ENCODE results near the gene ADGRF3.
"Not testable (repeated sequence)": the region's sequence is repeated elsewhere in the genome, so short reads cannot be mapped to it uniquely, and the experiment has no call there.

ADGRF3 gene

DNA sequence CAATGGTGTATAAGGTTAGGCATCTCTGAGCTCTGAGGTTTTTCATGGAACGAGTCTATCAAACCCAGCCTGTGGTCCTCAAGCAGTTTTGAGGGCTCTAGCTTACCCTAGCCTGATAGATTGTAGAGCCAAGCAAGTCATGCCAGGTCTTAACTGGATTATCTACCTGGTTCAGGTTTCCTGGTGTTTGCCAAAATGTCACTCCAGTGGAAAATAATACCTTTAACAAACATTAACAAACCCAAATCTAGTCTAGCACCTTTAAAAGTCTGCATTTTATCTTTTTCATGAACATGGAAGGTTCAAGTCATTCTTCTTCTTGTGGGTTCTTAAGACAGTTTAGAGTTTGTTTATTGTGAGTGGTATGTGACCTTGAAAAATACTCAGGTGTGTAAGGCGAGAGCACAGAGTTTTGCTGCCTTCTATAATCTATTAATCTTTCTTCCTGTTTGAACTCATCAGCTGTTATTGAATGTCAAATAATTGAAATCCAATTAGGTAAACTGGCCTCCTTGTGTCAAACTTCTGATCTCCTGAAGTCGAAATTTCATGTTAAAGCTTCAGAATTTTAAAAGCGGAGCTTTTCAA lies 13.4 kb upstream of the ADGRF3 start:
- no peak for TF ChIP-seq SUZ12 (IDR thresholded peaks at IDR 0.05; ENCODE audit: extremely low read depth, insufficient read depth, insufficient read length)
- TF ChIP-seq YY1 (IDR thresholded peaks at IDR 0.05; ENCODE audit: insufficient read depth, insufficient read length), result no peak
- no peak for TF ChIP-seq ZNF274 (IDR thresholded peaks at IDR 0.05; ENCODE audit: low read depth, low read length)
- H3K9me3 ChIP-seq (ENCODE audit: insufficient read depth, low read length), result no peaks in the 10 kb centered on the region
- no peaks in the 10 kb centered on the region for H3K4me1 ChIP-seq (ENCODE audit: insufficient read depth, insufficient read length)
- DNase-seq (ENCODE audit: low read depth, low spot score), result no peak
- peaks cover 12% of the 10 kb centered on the region for H3K36me3 ChIP-seq (ENCODE audit: insufficient read depth, insufficient read length, low read length)
- H3K27me3 ChIP-seq (ENCODE audit: insufficient read depth, insufficient read length), result no peaks in the 10 kb centered on the region
- H3K9ac ChIP-seq (ENCODE audit: insufficient read length, low read depth), result no peak overlapping the region
- H3K4me3 ChIP-seq (ENCODE audit: insufficient read length, low read depth), result no peak overlapping the region

DNA sequence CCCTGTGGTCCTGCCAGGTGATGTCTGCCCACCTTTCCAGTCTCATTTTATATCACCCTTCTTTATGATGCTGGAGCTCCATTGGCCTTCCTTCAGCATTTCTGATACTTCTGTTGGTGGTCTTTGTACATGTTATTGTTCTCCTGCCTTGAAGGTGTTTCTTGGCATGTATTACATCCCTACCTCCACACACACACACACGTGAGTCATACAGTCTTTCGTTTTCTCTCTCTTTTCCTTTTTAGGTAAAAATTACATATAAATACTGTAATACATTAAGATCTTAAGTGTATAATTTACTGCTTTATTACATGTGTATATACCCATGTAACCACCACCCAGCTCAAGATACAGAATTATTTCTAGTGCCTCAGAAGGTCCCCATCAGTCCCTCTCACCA lies 10.2 kb upstream of the ADGRF3 start:
- Histone ChIP-seq H3K27me3 (ENCODE audit: insufficient read depth, insufficient read length) (no peaks in the 10 kb centered on the region), H3K4me3 (ENCODE audit: insufficient read length, low read depth) (no peak overlapping the region), H3K4me1 (ENCODE audit: insufficient read depth, insufficient read length) (no peaks in the 10 kb centered on the region), H3K9ac (ENCODE audit: insufficient read length, low read depth) (no peak overlapping the region), H3K9me3 (ENCODE audit: insufficient read depth, low read length) (no peaks in the 10 kb centered on the region), H3K36me3 (ENCODE audit: insufficient read depth, insufficient read length, low read length) (peaks cover 12% of the 10 kb centered on the region)
- no peak for DNase-seq (ENCODE audit: low read depth, low spot score)
- no peak for TF ChIP-seq YY1 (IDR thresholded peaks at IDR 0.05; ENCODE audit: insufficient read depth, insufficient read length)
- TF ChIP-seq SUZ12 (IDR thresholded peaks at IDR 0.05; ENCODE audit: extremely low read depth, insufficient read depth, insufficient read length), result no peak
- no peak for TF ChIP-seq ZNF274 (IDR thresholded peaks at IDR 0.05; ENCODE audit: low read depth, low read length)

DNA sequence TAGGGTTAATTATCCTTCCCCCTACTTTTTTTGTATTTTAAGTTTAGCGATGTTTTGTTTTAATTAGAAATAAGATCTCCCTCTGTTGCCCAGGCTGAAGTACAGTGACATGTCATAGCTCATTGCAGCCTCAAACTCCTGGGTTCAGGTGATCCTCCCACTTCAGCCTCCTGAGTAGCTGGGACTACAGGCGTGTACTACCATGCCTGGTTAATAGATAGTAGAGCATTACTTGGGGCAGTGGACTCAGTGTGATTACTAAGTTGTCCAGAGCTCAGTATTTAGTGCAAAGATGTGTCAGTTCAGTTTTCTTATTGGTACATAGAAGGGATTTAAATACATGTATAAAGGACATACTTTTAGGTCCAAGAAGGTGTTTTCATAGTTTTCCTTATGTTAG lies 9.5 kb upstream of the ADGRF3 start:
- no peak overlapping the region for H3K9ac ChIP-seq (ENCODE audit: insufficient read length, low read depth)
- no peaks in the 10 kb centered on the region for H3K27me3 ChIP-seq (ENCODE audit: insufficient read depth, insufficient read length)
- peaks cover 12% of the 10 kb centered on the region for H3K36me3 ChIP-seq (ENCODE audit: insufficient read depth, insufficient read length, low read length)
- no peaks in the 10 kb centered on the region for H3K4me1 ChIP-seq (ENCODE audit: insufficient read depth, insufficient read length)
- H3K4me3 ChIP-seq (ENCODE audit: insufficient read length, low read depth), result no peak overlapping the region
- DNase-seq (ENCODE audit: low read depth, low spot score), result no peak
- TF ChIP-seq YY1 (IDR thresholded peaks at IDR 0.05; ENCODE audit: insufficient read depth, insufficient read length), result no peak
- TF ChIP-seq ZNF274 (IDR thresholded peaks at IDR 0.05; ENCODE audit: low read depth, low read length), result no peak
- no peak for TF ChIP-seq SUZ12 (IDR thresholded peaks at IDR 0.05; ENCODE audit: extremely low read depth, insufficient read depth, insufficient read length)
- no peaks in the 10 kb centered on the region for H3K9me3 ChIP-seq (ENCODE audit: insufficient read depth, low read length)

DNA sequence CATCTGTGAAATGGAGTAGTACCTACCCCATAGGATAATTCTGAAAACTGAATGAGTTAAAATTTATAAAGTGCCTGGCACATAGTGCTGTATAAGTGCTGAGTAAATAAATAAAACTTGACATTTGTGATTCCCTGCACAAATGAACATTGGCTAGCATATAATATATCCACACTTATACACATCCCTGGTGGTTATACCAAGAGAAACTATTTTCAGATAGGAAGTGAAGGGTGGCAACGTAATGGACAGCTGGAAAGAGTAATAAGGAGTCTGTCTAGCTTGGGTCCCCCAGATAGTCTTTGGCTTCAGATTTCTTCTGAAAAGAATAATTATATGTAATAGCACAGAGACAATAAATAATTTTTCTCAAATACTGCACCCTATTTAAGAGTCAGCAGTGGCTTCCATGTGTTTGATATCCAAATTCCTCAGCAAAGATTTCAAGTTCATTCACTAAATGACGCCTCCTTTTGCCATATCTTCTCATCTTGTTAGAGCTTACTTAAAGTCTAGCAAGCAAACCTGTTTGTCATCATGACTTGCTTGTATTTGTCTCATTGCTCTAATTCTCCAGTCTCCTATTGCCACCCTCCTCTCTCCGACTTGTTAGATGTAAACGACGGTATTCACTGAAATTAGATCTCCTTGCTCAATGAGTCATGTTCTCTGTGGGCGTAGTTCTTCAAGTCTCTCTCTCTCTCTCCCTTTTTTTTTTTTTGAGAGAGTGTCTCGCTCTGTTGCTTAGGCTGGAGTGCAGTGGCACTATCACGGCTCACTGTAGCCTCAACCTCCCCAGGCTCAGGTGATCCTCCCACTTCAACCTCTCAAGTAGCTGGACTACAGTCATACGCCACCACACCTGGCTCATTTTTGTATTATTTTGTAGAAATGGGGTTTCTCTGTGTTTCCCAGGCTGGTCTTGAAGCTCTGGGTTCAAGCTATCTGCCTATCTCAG lies 8.7 kb upstream of the ADGRF3 start:
- H3K9ac ChIP-seq (ENCODE audit: insufficient read length, low read depth), result no peak overlapping the region
- DNase-seq (ENCODE audit: low read depth, low spot score), result peak; percentile 57
- TF ChIP-seq SUZ12 (IDR thresholded peaks at IDR 0.05; ENCODE audit: extremely low read depth, insufficient read depth, insufficient read length) (no peak), ZNF274 (IDR thresholded peaks at IDR 0.05; ENCODE audit: low read depth, low read length) (no peak)
- no peaks in the 10 kb centered on the region for H3K4me1 ChIP-seq (ENCODE audit: insufficient read depth, insufficient read length)
- no peak overlapping the region for H3K4me3 ChIP-seq (ENCODE audit: insufficient read length, low read depth)
- H3K27me3 ChIP-seq (ENCODE audit: insufficient read depth, insufficient read length), result no peaks in the 10 kb centered on the region
- H3K36me3 ChIP-seq (ENCODE audit: insufficient read depth, insufficient read length, low read length), result peaks cover 15% of the 10 kb centered on the region
- H3K9me3 ChIP-seq (ENCODE audit: insufficient read depth, low read length), result no peaks in the 10 kb centered on the region

DNA sequence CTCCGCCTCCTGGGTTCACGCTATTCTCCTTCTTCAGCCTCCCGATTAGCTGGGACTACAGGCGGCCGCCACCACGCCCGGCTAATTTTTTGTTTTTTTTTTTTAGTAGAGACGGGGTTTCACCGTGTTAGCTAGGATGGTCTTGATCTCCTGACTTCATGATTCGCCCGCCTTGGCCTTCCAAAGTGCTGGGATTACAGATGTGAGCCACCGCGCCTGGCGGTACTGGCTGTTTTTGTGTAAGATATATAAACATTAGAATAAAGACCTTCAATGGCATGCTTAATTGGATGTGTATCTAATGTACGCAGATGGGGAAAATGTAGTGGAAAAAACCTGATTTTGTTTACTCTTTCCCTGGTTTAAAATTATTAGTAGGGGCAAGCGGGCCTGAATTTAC lies 7.9 kb upstream of the ADGRF3 start:
- H3K4me1 ChIP-seq (ENCODE audit: insufficient read depth, insufficient read length); H3K4me3 ChIP-seq (ENCODE audit: insufficient read length, low read depth); H3K9ac ChIP-seq (ENCODE audit: insufficient read length, low read depth); H3K27me3 ChIP-seq (ENCODE audit: insufficient read depth, insufficient read length); H3K9me3 ChIP-seq (ENCODE audit: insufficient read depth, low read length); DNase-seq (ENCODE audit: low read depth, low spot score): not testable (repeated sequence)
- peaks cover 19% of the 10 kb centered on the region for H3K36me3 ChIP-seq (ENCODE audit: insufficient read depth, insufficient read length, low read length)

DNA sequence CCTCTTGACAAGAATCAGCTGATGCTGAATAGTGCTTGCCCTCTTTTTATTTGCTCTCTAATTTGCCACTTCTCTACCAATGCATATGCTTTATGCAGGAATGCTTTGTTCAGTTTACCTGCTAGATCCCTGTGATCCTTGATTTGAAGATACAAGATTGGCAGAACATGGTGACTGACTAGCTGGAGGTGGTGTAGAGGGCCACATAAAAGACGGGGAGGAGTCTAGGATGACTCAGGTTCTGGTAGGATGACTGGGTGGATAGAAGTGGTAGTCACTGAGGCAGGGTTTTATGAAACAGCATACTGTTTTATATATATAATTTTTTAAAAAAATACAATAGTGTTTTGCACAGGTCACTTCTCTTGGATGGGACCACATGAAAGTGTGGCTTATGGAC lies 6.3 kb upstream of the ADGRF3 start:
- Histone ChIP-seq H3K36me3 (ENCODE audit: insufficient read depth, insufficient read length, low read length) (peaks cover 19% of the 10 kb centered on the region), H3K9me3 (ENCODE audit: insufficient read depth, low read length) (no peaks in the 10 kb centered on the region), H3K27me3 (ENCODE audit: insufficient read depth, insufficient read length) (no peaks in the 10 kb centered on the region), H3K9ac (ENCODE audit: insufficient read length, low read depth) (no peak overlapping the region), H3K4me1 (ENCODE audit: insufficient read depth, insufficient read length) (no peaks in the 10 kb centered on the region), H3K4me3 (ENCODE audit: insufficient read length, low read depth) (no peak overlapping the region)
- no peak for DNase-seq (ENCODE audit: low read depth, low spot score)
- TF ChIP-seq SUZ12 (IDR thresholded peaks at IDR 0.05; ENCODE audit: extremely low read depth, insufficient read depth, insufficient read length), result no peak
- no peak for TF ChIP-seq ZNF274 (IDR thresholded peaks at IDR 0.05; ENCODE audit: low read depth, low read length)
- no peak for TF ChIP-seq YY1 (IDR thresholded peaks at IDR 0.05; ENCODE audit: insufficient read depth, insufficient read length)

DNA sequence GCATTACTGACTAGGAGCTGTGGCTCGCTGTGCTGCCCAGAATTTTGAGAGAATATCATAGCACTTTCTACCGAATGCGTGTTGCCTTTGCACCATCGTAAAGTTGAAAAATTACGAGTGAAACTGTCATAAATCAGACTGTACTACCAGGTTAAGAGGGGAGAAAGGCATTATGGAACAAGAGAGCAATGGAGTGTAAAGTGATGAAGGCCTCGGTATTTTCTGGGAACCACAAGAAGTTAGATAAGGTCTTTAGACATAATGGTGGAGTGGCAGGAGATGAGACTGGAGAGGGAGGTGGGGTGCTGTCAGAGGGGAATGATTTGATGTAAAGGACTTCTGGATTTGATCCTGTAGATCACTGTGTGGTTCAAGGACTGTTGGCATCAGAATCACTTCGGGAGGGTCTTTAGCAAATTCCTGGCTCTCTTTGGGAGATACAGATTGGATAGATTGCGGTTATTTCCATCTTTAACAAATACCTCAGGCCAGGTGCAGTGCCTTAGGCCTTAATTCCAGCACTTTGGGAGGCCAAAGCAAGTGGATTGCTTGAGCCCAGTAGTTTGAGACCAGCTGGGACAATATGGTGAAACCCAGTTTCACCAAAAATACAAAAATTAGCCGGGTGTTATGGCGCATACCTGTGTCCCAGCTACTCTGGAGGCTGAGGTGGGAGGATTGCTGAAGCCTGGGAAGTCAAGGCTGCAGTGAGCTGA lies 4.9 kb upstream of the ADGRF3 start:
- Histone ChIP-seq H3K4me3 (ENCODE audit: insufficient read length, low read depth) (no peak overlapping the region), H3K36me3 (ENCODE audit: insufficient read depth, insufficient read length, low read length) (peaks cover 11% of the 10 kb centered on the region), H3K9me3 (ENCODE audit: insufficient read depth, low read length) (no peaks in the 10 kb centered on the region), H3K9ac (ENCODE audit: insufficient read length, low read depth) (no peak overlapping the region), H3K27me3 (ENCODE audit: insufficient read depth, insufficient read length) (no peaks in the 10 kb centered on the region), H3K4me1 (ENCODE audit: insufficient read depth, insufficient read length) (no peaks in the 10 kb centered on the region)
- DNase-seq (ENCODE audit: low read depth, low spot score), result no peak
- TF ChIP-seq YY1 (IDR thresholded peaks at IDR 0.05; ENCODE audit: insufficient read depth, insufficient read length) (no peak), SUZ12 (IDR thresholded peaks at IDR 0.05; ENCODE audit: extremely low read depth, insufficient read depth, insufficient read length) (no peak), ZNF274 (IDR thresholded peaks at IDR 0.05; ENCODE audit: low read depth, low read length) (no peak)
